Pancreas (tissue), 10 donors: ENCODE data around the gene TMEM123. TPM values are rescaled to one million over a fixed set of nuclear protein-coding genes. Genes with fewer than 3 reads are reported as not detected.

ENCODE experiments used
- ATAC-seq, 4 donors: fragments of 200-7000 bp; cut with Tn5 transposase; one replicate each; pipeline versions ENCODE4 v1.8.0 to v1.9.1; 2020; ENCODE audit warnings: mild to moderate bottlenecking in 4 of 4, moderate library complexity in 4 of 4
- DNase-seq, 6 donors: peaks; one replicate each; pipeline ENCODE4 v3.0.0-alpha.2; 2020
- FAIRE-seq: peaks from 2 replicates; lab custom pipeline; 2012; peaks lifted over from hg19 to GRCh38; lab: Jason Lieb, UNC
- H3K27ac ChIP-seq, 4 donors: fragments of 200-600 bp; sonication (generic); 1 replicate in 3 of 4; 2 replicates in 1 of 4; pipeline versions ENCODE4 v1.5.0 to v1.8.0; 2020
- H3K27me3 ChIP-seq, 4 donors: fragments of 200-600 bp; one replicate each; pipeline ENCODE4 v1.8.0; 2021
- H3K36me3 ChIP-seq, 3 donors: fragments of 200-600 bp; sonication (generic) in 1 of 3; one replicate each; pipeline versions ENCODE4 v1.5.0 to v1.8.0; 2020 to 2021
- H3K4me1 ChIP-seq, 3 donors: fragments of 200-600 bp; one replicate each; pipeline ENCODE4 v1.8.0; 2021
- H3K4me3 ChIP-seq, 4 donors: fragments of 200-600 bp; sonication (generic) in 2 of 4; one replicate each; pipeline versions ENCODE4 v1.5.0 to v1.8.0; 2020 to 2021
- H3K9me3 ChIP-seq, 4 donors: fragments of 200-600 bp; one replicate each; pipeline ENCODE4 v1.8.0; 2021
- CTCF ChIP-seq, 4 donors: fragments of 200-600 bp; sonication (generic) in 3 of 4; IDR thresholded peaks; one replicate each; pipeline versions ENCODE4 v1.5.0 to v1.8.0; 2021; ENCODE audit warnings: antibody characterized with exemption in 4 of 4
- WGBS, 2 donors: extraction: QIAGEN DNeasy Blood & Tissue Kit; methylation state at CpG; one replicate each; pipeline ENCODE4 v1.1.7; 2013; 5-methylcytosine and 5-hydroxymethylcytosine counted together
- intact Hi-C, 3 donors: fragments of 100-400 bp; cut with DNase I; formaldehyde crosslinking; loops; one replicate each; pipeline versions ENCODE4 v1.11.1 to v1.14.2; 2022
- polyA plus RNA-seq, 2 donors: library from polyadenylated mRNA; stranded (reverse); fragments of 200-250 nt; gene quantifications; one replicate each; pipeline ENCODE4 v1.2.3, GENCODE V29; 2013
- total RNA-seq, 6 donors: library from RNA; stranded (reverse); fragmentation: NEBNext Ultra II Directional in 4 of 6; extraction: Animal tissue kit (Norgen Biotek cat#: 25700) in 4 of 6; gene quantifications; one replicate each; pipeline versions ENCODE4 v1.2.1 to v1.2.4, GENCODE V29; 2021 to 2023
- donor health status: healthy with polysubstance abuse.
- donor health status: DM: no; HTN: no; CAD: no; lungs with moderate emphysema.
- donor health status: DM: no; HTN: no; CAD: no.
- donor health status: control.
- donor health status: control.
- donor health status: Bipolar disorder and iron deficiency.
- donor health status: DM: yes; HTN: yes; CAD: no.
- donor health status: DM: no; HTN: no; CAD: no.
- donor health status: DM: no; HTN: no; CAD: no.
- donor health status: DM: yes; HTN: yes; CAD: no.

Gene TMEM123
- total and polyA plus RNA-seq, 8 donors, result 18.7 to 122 (median 55.2) TPM

- DNase-seq (no peak), FAIRE-seq (no peak), ATAC-seq (no peak)
- H3K36me3 ChIP-seq, result no peaks in the 10 kb centered on the region
- H3K9me3 ChIP-seq, result no peaks in the 10 kb centered on the region
- intact Hi-C loops, result loop anchor here in 1 of 3 donors (10.0 kb wide), 1 partner anchor 127 kb away; no protein-coding TSS in a partner anchor
- H3K4me3 ChIP-seq, result no peak overlapping the region
- no peaks in the 10 kb centered on the region for H3K27me3 ChIP-seq
- TF ChIP-seq CTCF (IDR thresholded peaks at IDR 0.05), result no peak
- peaks cover 0 to 10% (median 9%) of the 10 kb centered on the region in 3 donors for H3K4me1 ChIP-seq
- WGBS, 2 donors, result 93 to 95% methylated on average over 2 of the region's 2 CpGs
- no peak overlapping the region for H3K27ac ChIP-seq
Observed at GRCh38 chr11:102491969-102492368, 39.4 kb upstream of the TMEM123 start.

GRCh38 chr11:102489186-102490145, 36.9 kb upstream of the TMEM123 start:
- DNase-seq (no peak), ATAC-seq (no peak), FAIRE-seq (no peak)
- no peaks in the 10 kb centered on the region for H3K9me3 ChIP-seq
- no peak overlapping the region for H3K27ac ChIP-seq
- no peaks in the 10 kb centered on the region for H3K36me3 ChIP-seq
- peaks cover 0 to 15% (median 12%) of the 10 kb centered on the region in 3 donors for H3K4me1 ChIP-seq
- no peak overlapping the region for H3K4me3 ChIP-seq
- H3K27me3 ChIP-seq, result no peaks in the 10 kb centered on the region
- TF ChIP-seq CTCF (IDR thresholded peaks at IDR 0.05), result no peak
- intact Hi-C loops, result loop anchor here in 1 of 3 donors (10.0 kb wide), 2 partner anchors 95 to 125 kb away; no protein-coding TSS in a partner anchor
- WGBS, 2 donors, result 51 to 57% methylated on average over 5 of the region's 5 CpGs

GRCh38 chr11:102488208-102488607, 35.6 kb upstream of the TMEM123 start:
- intact Hi-C loops, result loop anchor here in 1 of 3 donors (10.0 kb wide), 1 partner anchor 93 kb away; no protein-coding TSS in a partner anchor
- Histone ChIP-seq H3K9me3 (no peaks in the 10 kb centered on the region), H3K27me3 (no peaks in the 10 kb centered on the region), H3K4me3 (no peak overlapping the region), H3K36me3 (no peaks in the 10 kb centered on the region), H3K4me1 (peaks cover 0 to 6% (median 6%) of the 10 kb centered on the region in 3 donors), H3K27ac (no peak overlapping the region)
- ATAC-seq (no peak), FAIRE-seq (no peak), DNase-seq (no peak)
- WGBS, 2 donors, result 79 to 84% methylated on average over 3 of the region's 3 CpGs
- no peak for TF ChIP-seq CTCF (IDR thresholded peaks at IDR 0.05)

- Histone ChIP-seq H3K27ac (no peak overlapping the region), H3K4me1 (peaks cover 0 to 6% (median 6%) of the 10 kb centered on the region in 3 donors), H3K9me3 (no peaks in the 10 kb centered on the region), H3K36me3 (no peaks in the 10 kb centered on the region), H3K4me3 (no peak overlapping the region), H3K27me3 (no peaks in the 10 kb centered on the region)
- TF ChIP-seq CTCF (IDR thresholded peaks at IDR 0.05), result no peak
- intact Hi-C loops, result loop anchor here in 1 of 3 donors (10.0 kb wide), 1 partner anchor 92 kb away; no protein-coding TSS in a partner anchor
- no peak for DNase-seq
- 43 to 100% methylated on average over 1 of the region's 1 CpG for WGBS, 2 donors
- no peak for ATAC-seq
- FAIRE-seq, result no peak
Observed at GRCh38 chr11:102487214-102487613, 34.6 kb upstream of the TMEM123 start.
